ENCODE measurements around the gene ERBB4. TPM values are rescaled to one million over a fixed set of nuclear protein-coding genes. Genes with fewer than 3 reads are reported as not detected.
A peak's percentile ranks its signal among the peaks of the same experiment; 100 is the strongest.

Gene ERBB4
- total RNA-seq, 1 donor from 2014 or later = 2.8 TPM

DNA sequence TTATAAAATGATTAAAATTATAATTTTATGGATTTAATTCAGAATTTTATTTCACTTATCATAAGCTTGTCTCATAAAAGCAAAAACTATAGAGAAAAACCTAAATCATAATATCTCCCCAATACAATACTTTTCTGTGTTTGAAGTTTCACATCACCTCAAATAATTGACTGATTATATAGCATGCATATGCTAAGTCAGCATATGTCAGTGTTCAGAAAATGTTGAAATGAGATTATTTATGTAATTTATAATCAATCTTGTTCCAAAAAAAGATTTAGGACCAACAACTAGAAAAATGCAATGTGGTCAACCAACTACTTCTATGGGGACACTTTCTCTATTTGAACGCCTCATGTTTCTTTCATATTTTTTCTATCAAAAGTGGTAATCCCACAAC, 1079.6 kb downstream of the ERBB4 start:
- no peak overlapping the region for H3K4me3 Mint-ChIP-seq (ENCODE audit: unreplicated experiment)
- H3K36me3 Mint-ChIP-seq (ENCODE audit: unreplicated experiment) = no peaks in the 10 kb centered on the region
- peaks cover 3% of the 10 kb centered on the region for H3K27me3 Mint-ChIP-seq (ENCODE audit: unreplicated experiment)
- H3K9me3 Mint-ChIP-seq (ENCODE audit: unreplicated experiment) = no peaks in the 10 kb centered on the region
- no peak for DNase-seq (ENCODE audit: extremely low spot score, unreplicated experiment)
- H3K27ac Mint-ChIP-seq (ENCODE audit: unreplicated experiment) = no peak overlapping the region
- TF ChIP-seq, protein P1, sequence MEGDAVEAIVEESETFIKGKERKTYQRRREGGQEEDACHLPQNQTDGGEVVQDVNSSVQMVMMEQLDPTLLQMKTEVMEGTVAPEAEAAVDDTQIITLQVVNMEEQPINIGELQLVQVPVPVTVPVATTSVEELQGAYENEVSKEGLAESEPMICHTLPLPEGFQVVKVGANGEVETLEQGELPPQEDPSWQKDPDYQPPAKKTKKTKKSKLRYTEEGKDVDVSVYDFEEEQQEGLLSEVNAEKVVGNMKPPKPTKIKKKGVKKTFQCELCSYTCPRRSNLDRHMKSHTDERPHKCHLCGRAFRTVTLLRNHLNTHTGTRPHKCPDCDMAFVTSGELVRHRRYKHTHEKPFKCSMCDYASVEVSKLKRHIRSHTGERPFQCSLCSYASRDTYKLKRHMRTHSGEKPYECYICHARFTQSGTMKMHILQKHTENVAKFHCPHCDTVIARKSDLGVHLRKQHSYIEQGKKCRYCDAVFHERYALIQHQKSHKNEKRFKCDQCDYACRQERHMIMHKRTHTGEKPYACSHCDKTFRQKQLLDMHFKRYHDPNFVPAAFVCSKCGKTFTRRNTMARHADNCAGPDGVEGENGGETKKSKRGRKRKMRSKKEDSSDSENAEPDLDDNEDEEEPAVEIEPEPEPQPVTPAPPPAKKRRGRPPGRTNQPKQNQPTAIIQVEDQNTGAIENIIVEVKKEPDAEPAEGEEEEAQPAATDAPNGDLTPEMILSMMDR (IDR thresholded peaks at IDR 0.05) = no peak
- H3K4me1 Mint-ChIP-seq (ENCODE audit: unreplicated experiment) = no peaks in the 10 kb centered on the region

DNA sequence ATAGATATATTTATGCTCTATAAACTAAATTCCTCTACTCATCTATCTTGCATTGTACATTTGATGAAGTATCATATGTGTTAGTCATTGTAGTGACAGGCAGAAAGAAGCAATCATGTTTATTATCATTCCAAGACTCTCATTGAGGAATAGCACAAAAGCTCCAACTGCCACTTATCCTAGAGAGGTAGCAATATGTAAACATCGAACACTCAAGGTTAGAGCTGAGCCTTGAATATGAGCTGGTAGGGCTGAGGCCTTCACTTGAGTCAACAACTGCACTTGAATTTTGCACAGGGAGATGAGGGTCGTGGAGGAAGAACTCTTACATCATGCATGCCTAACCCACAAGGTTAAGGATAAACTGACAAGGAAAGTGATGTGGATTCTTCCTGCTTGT, 1081.3 kb downstream of the ERBB4 start:
- no peaks in the 10 kb centered on the region for H3K4me1 Mint-ChIP-seq (ENCODE audit: unreplicated experiment)

DNA sequence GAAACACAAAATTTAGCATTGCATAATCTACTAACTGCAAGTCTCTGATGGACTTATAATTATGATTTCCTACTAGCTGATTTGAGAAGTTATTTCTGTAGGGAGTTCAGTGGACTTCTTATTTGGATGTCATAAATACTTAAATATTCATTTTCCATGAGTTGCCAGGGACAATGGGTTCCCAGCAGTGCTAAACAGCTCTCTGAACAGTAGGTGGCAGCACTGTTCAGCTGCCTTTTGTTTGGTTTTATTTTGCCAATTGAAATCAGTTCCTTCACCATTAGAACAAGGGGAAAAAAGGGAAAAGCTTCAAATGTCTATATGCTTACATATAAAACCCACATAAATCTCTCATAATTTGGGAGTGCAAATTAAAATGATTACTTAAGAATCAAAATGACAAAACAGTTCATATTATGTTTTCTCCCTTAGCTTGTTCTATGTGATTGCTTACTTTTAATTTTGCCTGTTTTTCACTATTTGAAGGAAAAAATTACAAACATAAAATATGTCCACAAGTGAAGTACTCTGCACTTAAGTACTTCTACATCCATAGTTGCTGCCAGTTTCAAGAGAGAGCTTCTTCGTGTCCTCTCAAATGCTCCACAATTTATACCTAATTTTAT, 1083.3 kb downstream of the ERBB4 start:
- no peaks in the 10 kb centered on the region for H3K36me3 Mint-ChIP-seq (ENCODE audit: unreplicated experiment)
- no peak overlapping the region for H3K4me3 Mint-ChIP-seq (ENCODE audit: unreplicated experiment)
- H3K27ac Mint-ChIP-seq (ENCODE audit: unreplicated experiment) = no peak overlapping the region
- no peaks in the 10 kb centered on the region for H3K4me1 Mint-ChIP-seq (ENCODE audit: unreplicated experiment)
- no peak for DNase-seq (ENCODE audit: extremely low spot score, unreplicated experiment)
- no peaks in the 10 kb centered on the region for H3K9me3 Mint-ChIP-seq (ENCODE audit: unreplicated experiment)
- TF ChIP-seq, protein P1 (IDR thresholded peaks at IDR 0.05) = peak; percentile 94
- peaks cover 3% of the 10 kb centered on the region for H3K27me3 Mint-ChIP-seq (ENCODE audit: unreplicated experiment)

More for the DNA sequence above, 1081.3 kb downstream of the ERBB4 start:
- no peak overlapping the region for H3K27ac Mint-ChIP-seq (ENCODE audit: unreplicated experiment)
- no peaks in the 10 kb centered on the region for H3K36me3 Mint-ChIP-seq (ENCODE audit: unreplicated experiment)
- TF ChIP-seq, protein P1 (IDR thresholded peaks at IDR 0.05) = no peak
- DNase-seq (ENCODE audit: extremely low spot score, unreplicated experiment) = no peak
- H3K4me3 Mint-ChIP-seq (ENCODE audit: unreplicated experiment) = no peak overlapping the region
- H3K9me3 Mint-ChIP-seq (ENCODE audit: unreplicated experiment) = no peaks in the 10 kb centered on the region
- H3K27me3 Mint-ChIP-seq (ENCODE audit: unreplicated experiment) = peaks cover 3% of the 10 kb centered on the region

DNA sequence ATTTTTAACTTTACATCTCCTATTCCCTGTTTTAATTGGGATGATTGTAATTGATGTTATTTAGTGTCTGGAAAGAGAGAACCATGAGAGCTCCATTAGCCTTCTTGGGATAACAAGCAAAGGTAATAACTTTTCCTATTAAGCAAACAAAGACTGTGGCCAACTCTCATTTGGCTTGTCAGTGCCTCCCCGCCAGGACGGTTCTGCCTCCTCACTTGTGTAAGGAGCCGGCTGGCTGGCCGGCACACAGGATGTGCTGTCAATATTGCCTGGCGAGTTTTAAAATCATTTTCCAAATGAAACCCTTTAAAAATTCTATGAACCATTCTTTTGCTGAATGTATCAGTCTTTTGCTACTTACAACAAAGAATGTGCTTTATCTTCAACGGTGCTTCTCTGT, 1083.9 kb downstream of the ERBB4 start:
- Mint-ChIP-seq H3K4me3 (ENCODE audit: unreplicated experiment) (no peak overlapping the region), H3K4me1 (ENCODE audit: unreplicated experiment) (no peaks in the 10 kb centered on the region), H3K9me3 (ENCODE audit: unreplicated experiment) (no peaks in the 10 kb centered on the region), H3K36me3 (ENCODE audit: unreplicated experiment) (no peaks in the 10 kb centered on the region), H3K27ac (ENCODE audit: unreplicated experiment) (no peak overlapping the region), H3K27me3 (ENCODE audit: unreplicated experiment) (peaks cover 3% of the 10 kb centered on the region)
- TF ChIP-seq, protein P1 (IDR thresholded peaks at IDR 0.05) = no peak
- DNase-seq (ENCODE audit: extremely low spot score, unreplicated experiment) = no peak

DNA sequence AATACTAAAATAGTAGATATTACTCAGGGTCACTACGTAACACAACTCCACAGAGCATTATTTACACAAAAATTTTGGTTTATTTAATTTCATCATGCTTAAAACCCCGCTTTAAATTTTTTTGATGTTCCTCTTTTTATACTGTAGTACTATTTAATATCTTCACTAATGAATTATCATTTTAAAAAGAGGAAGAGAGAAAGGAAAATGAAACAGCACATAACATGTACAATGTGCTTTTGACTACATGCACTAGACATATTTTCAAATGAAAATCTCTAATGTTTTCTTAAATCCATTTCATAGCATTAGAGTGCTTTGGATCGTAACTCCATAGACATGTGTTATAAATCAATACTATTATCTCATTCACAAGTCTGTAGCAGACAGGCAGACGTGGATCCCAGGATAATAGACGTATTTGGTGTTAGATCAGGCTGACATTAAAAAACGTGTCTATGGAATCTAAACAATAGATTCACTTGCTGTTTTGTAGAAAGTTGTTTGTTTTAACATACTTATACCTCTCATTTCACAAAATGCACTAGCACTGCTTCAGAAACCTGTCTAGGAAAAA, 1085.2 kb downstream of the ERBB4 start:
- TF ChIP-seq, protein P1 (IDR thresholded peaks at IDR 0.05) = no peak

More for the DNA sequence above, 1085.2 kb downstream of the ERBB4 start:
- Mint-ChIP-seq H3K4me3 (ENCODE audit: unreplicated experiment) (no peak overlapping the region), H3K27me3 (ENCODE audit: unreplicated experiment) (peaks cover 3% of the 10 kb centered on the region), H3K4me1 (ENCODE audit: unreplicated experiment) (no peaks in the 10 kb centered on the region), H3K36me3 (ENCODE audit: unreplicated experiment) (no peaks in the 10 kb centered on the region), H3K9me3 (ENCODE audit: unreplicated experiment) (no peaks in the 10 kb centered on the region), H3K27ac (ENCODE audit: unreplicated experiment) (no peak overlapping the region)
- no peak for DNase-seq (ENCODE audit: extremely low spot score, unreplicated experiment)
